Measurements from ENCODE around the gene DUSP5. TPM values are rescaled to one million over a fixed set of nuclear protein-coding genes. Genes with fewer than 3 reads are reported as not detected.
"Not testable (repeated sequence)": the region's sequence is repeated elsewhere in the genome, so short reads cannot be mapped to it uniquely, and the experiment has no call there.

The DUSP5 gene
- polyA plus RNA-seq, 6 donors from 2014 or later = 6.0 to 29.7 (median 22.6) TPM

DNA sequence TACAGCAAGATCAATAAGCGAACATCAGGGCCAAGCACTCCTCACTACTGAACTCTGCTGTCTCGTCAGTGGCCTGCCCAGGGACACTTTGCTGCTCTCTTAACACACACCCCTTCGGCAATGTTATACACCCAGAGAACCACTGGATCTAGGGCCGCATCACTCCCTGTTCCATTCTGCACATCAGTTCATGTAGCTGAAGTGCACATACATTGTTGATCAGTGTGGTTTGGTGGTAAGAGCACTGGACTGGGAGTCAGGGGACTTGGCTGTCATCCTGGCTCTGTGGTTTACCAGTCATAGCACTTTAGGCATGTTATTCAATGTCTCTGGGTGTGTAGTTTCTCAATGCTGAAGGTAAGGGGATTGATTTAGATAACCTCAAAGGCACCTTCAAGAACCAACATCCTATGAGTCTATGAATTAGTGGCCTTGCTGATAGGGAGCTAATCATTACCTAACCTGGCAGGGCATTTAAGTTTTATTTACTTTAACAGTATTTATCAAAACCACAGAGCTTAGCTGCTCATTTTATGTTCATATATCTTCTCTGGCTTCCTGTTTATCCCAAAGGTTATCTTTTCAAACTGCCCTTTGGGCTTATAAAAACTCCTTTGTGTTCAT lies 24.8 kb downstream of the DUSP5 start:
- H3K36me3 Mint-ChIP-seq = no peaks in the 10 kb centered on the region
- DNase-seq (no peak), ATAC-seq (ENCODE audit: low read depth in 2 of 2) (no peak)
- peaks cover 0 to 15% (median 10%) of the 10 kb centered on the region in 3 donors for H3K27me3 Mint-ChIP-seq
- peak overlapping the region in 1 of 6 donors; percentile 12 for H3K27ac Mint-ChIP-seq
- no peaks in the 10 kb centered on the region for H3K4me1 Mint-ChIP-seq
- H3K9me3 Mint-ChIP-seq = no peaks in the 10 kb centered on the region
- no peak overlapping the region for H3K4me3 Mint-ChIP-seq

DNA sequence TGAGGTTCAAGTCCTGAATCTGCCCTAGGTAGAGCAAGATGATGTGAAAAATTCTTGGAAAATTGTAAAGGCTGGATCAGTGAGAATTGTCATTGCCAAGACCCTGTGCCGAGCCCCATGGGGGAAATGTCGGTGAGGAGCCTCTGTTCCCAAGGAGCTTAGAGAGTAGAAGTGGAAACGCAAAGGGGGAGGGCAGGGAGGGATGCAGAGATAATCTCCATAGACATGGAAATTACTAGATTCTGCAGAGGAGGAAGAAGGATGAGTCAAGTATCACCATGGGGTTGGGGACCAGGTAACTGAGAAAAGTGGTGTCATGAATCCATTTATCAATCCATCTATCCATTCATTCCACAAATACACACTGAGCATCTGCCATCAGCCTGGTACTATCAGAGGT lies 26.0 kb downstream of the DUSP5 start:
- no peak overlapping the region for H3K27ac Mint-ChIP-seq
- DNase-seq (no peak), ATAC-seq (ENCODE audit: low read depth in 2 of 2) (no peak)
- H3K4me3 Mint-ChIP-seq = peak overlapping the region in 1 of 8 donors; percentile 37
- H3K9me3 Mint-ChIP-seq = no peaks in the 10 kb centered on the region
- H3K4me1 Mint-ChIP-seq = peaks cover under 1 to 10% (median 4%) of the 10 kb centered on the region in 3 donors
- peaks cover 0 to 15% (median 10%) of the 10 kb centered on the region in 3 donors for H3K27me3 Mint-ChIP-seq
- no peaks in the 10 kb centered on the region for H3K36me3 Mint-ChIP-seq

DNA sequence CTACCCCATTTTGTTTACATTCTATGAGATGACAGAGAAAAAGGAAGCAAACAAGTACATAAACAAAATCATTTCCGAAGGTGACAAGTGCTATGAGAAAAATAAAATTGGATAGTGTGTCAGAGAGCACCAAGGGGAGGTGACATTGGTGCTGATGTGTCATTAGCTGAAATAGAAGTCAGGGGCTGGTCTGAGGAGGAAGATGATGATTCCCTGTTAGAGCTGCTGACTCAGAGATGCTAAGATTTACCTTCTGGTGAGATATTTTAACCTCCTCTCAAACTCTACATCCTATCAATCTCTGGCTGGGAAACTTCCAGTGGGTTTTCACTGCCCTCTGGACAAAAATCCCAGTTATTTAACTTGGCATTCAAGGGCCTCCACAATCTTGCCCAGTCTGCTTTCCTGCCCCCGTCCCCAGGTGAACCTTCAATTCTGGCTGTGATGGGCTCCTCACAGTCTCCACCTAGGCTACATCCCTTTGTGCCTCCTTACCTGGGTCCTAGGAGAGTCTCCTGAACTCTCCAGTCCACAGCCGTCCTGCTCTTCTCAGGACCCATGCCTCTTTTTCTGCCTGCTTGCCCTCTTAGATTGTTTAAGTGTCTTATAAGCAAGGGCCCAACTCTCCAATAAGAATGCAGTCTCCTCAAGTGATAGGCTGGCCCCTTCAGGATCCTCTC lies 26.6 kb downstream of the DUSP5 start:
- DNase-seq = no peak
- no peaks in the 10 kb centered on the region for H3K36me3 Mint-ChIP-seq
- ATAC-seq (ENCODE audit: low read depth in 2 of 2) = no peak
- peak overlapping the region in 1 of 8 donors; percentile 31 for H3K4me3 Mint-ChIP-seq
- no peaks in the 10 kb centered on the region for H3K9me3 Mint-ChIP-seq
- H3K27me3 Mint-ChIP-seq = peaks cover 4 to 15% (median 10%) of the 10 kb centered on the region in 3 donors
- peak overlapping the region in 2 of 6 donors; percentile 7 to 73 for H3K27ac Mint-ChIP-seq
- H3K4me1 Mint-ChIP-seq = peaks cover 6 to 16% (median 8%) of the 10 kb centered on the region in 3 donors

DNA sequence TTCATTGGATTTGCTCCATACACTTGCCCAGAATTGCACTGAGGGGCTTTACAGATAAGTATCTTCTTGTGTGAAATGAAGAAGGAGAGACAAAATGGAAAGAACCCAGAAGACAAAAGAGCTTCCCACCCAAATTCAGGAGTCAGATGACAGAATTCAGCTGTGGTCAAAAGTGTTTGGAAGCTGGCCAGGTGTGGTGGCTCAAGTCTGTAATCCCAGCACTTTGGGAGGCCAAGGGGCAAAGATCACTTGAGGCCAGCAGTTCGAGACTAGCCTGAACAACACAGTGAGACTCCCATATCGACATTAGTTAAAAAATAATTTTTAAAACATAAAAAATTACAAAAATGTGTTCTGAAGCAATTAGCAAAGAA lies 27.1 kb downstream of the DUSP5 start:
- ATAC-seq (ENCODE audit: low read depth in 2 of 2) (no peak), DNase-seq (no peak)
- Mint-ChIP-seq H3K4me1 (peaks cover 11 to 21% (median 12%) of the 10 kb centered on the region in 3 donors), H3K9me3 (no peaks in the 10 kb centered on the region), H3K27me3 (peaks cover 4 to 15% (median 10%) of the 10 kb centered on the region in 3 donors), H3K27ac (no peak overlapping the region), H3K4me3 (peak overlapping the region in 1 of 8 donors; percentile 31), H3K36me3 (no peaks in the 10 kb centered on the region)

DNA sequence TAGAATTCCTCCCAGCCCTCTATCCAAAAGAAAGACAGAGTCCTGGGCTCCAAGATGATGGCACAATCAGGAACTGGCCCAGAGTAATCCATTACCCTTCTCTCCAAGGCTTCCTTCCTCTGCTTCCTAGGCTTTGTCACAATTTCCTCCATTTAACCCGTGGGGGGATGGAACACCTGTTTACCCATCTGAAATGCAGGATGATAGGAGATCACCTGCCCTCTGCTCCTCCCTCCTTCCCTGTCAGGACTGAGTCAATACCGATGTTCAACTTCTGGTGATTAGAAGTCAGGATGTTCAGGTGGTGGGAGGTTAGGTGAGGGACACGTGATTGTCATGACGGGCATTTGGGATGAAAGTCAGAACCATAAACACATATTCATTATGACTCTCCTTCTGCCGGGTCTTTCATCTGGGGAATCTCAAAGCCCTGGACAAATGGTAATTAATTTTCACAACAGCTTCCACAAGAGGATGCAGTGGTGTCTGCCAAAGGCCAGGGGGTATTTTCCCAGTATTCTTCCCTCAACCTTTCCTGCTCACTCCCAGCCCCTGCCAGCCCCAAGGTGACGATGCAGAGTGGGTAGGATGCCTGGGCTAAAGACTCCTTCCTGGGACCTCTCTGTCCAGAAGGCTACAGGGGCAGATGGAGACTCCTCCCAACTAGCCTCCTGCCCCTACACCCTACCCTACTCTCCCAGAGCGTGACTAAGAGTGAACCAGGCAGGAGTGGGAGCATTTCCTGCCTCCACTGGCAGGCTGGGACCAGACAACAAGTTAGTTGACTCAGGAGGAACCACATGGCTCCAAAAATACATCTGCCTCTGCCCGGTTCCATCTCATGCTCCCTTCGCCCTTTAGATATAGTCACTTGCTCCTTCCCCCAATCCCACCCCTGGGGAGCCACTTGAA lies 27.9 kb downstream of the DUSP5 start:
- peak overlapping the region in 2 of 6 donors; percentile 65 to 86 for H3K27ac Mint-ChIP-seq

DNA sequence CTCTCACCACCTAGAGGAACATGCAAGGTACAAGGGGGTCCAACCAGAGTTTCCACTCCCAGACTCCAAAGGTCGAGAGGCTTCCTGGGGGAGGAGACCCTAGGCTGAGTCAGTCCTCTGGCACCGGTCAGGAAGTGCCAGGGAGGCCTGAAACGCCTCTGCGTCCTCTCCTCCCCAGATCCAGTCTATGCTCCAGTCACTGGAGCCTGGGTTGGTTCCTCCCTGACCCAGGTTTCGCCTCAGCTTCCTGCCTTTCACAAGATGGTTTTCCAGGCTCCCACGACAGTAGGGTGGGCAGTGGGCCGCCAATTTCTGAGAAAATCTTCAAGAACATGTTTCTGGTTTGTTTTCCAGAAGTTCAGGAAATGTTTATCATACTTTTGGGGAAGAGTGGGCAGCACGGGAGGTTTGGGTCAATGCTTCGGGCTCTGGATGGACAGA lies 30.0 kb downstream of the DUSP5 start:
- H3K4me3 Mint-ChIP-seq = no peak overlapping the region
- DNase-seq (no peak), ATAC-seq (ENCODE audit: low read depth in 2 of 2) (no peak)
- peaks cover 4 to 15% (median 10%) of the 10 kb centered on the region in 3 donors for H3K27me3 Mint-ChIP-seq
- peak overlapping the region in 1 of 6 donors; percentile 41 for H3K27ac Mint-ChIP-seq
- H3K9me3 Mint-ChIP-seq = no peaks in the 10 kb centered on the region
- no peaks in the 10 kb centered on the region for H3K36me3 Mint-ChIP-seq
- peaks cover 12 to 26% (median 18%) of the 10 kb centered on the region in 3 donors for H3K4me1 Mint-ChIP-seq

More for the DNA sequence above, 27.9 kb downstream of the DUSP5 start:
- Mint-ChIP-seq H3K27me3 (peaks cover 4 to 15% (median 10%) of the 10 kb centered on the region in 3 donors), H3K4me3 (peak overlapping the region in 1 of 8 donors; percentile 22), H3K36me3 (no peaks in the 10 kb centered on the region), H3K9me3 (no peaks in the 10 kb centered on the region), H3K4me1 (peaks cover 12 to 22% (median 18%) of the 10 kb centered on the region in 3 donors)
- DNase-seq = no peak
- no peak for ATAC-seq (ENCODE audit: low read depth in 2 of 2)

DNA sequence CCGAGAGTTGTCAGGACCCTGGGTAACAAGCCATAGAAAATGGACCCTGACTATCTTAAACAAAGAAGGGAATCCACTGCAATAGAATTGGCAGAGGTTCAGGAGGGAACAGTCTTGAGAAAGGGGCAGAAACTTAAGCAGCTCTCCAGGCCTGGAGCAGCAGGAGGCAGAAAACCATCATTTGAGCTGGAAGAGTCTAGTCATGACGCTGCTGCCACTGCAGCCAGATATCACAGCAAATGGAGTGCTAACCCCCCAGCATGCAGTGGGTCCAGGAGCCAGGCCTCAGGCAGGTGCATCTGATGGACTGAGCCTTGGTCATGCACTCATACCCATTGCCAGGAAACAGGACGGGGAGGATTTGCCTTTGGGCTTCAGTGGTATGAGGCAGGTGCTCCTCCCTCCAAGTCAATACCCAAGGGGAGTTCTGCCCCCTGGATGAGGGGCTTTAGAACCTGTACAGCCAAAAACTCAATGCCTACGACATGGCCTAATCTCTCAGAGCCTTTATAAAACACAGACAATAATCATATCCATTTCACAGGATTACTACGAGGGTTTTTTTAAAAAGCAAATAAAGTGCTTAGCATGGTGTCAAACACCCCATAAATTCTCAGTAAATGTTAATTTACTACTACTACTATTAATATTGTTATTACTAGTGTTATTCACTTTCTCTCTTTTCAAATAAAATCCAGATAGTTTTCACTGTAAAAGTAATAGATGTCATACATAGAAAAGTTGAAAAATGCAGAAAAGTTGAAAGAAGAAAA lies 30.7 kb downstream of the DUSP5 start:
- H3K9me3 Mint-ChIP-seq = no peaks in the 10 kb centered on the region
- H3K4me1 Mint-ChIP-seq = peaks cover 12 to 26% (median 18%) of the 10 kb centered on the region in 3 donors
- H3K36me3 Mint-ChIP-seq = no peaks in the 10 kb centered on the region
- no peak for DNase-seq
- H3K27me3 Mint-ChIP-seq = peaks cover 4 to 15% (median 10%) of the 10 kb centered on the region in 3 donors
- peak overlapping the region in 2 of 8 donors; percentile 23 to 70 for H3K4me3 Mint-ChIP-seq
- H3K27ac Mint-ChIP-seq = peak overlapping the region in 1 of 6 donors; percentile 41
- no peak for ATAC-seq (ENCODE audit: low read depth in 2 of 2)

DNA sequence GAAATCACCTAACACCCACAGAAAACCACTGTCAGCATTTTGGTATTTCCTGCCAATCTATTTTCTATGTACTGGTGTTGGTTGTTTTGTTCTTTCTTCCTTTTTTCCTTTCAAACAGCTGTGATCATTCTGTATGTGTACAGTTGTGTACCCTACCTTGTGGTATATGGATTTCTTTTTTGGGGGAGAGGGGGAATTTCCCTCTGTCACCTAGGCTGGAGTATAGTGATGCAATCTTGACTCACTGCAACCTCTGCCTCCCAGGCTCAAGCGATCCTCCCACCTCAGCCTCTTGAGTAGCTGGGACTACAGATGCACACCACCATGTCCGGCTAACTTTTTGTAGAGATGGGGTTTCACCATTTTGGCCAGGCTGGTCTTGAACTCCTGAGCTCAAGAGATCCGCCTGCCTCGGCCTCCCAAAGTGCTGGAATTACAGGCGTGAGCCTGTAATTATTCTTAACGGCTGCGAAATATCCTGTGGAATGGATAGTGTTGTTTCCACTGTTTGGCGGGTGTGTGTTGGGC lies 31.4 kb downstream of the DUSP5 start:
- H3K36me3 Mint-ChIP-seq, DNase-seq, H3K9me3 Mint-ChIP-seq: not testable (repeated sequence)
- peak overlapping the region in 1 of 6 donors; percentile 47 for H3K27ac Mint-ChIP-seq
- peak overlapping the region in 4 of 8 donors; percentile 23 to 70 (median 42) for H3K4me3 Mint-ChIP-seq
- H3K4me1 Mint-ChIP-seq = peaks cover 12 to 26% (median 18%) of the 10 kb centered on the region in 3 donors
- peaks cover 4 to 15% (median 8%) of the 10 kb centered on the region in 3 donors for H3K27me3 Mint-ChIP-seq
- ATAC-seq (ENCODE audit: low read depth in 2 of 2) = peak; percentile 32 to 49

DNA sequence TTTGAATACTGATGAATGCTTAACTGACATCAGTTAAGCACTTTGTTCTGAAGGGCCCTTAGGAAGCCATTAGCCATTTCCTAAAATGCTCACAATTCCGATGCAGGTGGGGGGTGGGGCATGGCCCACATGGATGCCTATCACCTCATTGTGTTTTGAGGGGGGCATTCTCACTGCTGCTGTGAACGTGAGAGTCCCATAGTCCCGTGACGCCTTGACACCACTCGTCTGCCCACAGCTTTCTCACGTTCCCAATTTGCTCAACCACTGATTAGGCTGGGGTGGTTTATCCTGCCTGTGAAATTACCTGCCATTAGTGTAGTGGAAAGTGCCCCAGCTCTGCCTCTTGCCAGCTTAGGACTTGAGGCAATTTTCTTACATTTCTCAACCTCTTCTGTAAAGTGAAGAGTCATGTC lies 31.9 kb downstream of the DUSP5 start:
- peaks cover 17 to 29% (median 21%) of the 10 kb centered on the region in 3 donors for H3K4me1 Mint-ChIP-seq
- DNase-seq = no peak
- no peaks in the 10 kb centered on the region for H3K36me3 Mint-ChIP-seq
- ATAC-seq (ENCODE audit: low read depth in 2 of 2) = no peak
- H3K27ac Mint-ChIP-seq = peak overlapping the region in 2 of 6 donors; percentile 32 to 53
- peaks cover 2 to 15% (median 4%) of the 10 kb centered on the region in 3 donors for H3K27me3 Mint-ChIP-seq
- peak overlapping the region in 2 of 8 donors; percentile 41 to 63 for H3K4me3 Mint-ChIP-seq
- H3K9me3 Mint-ChIP-seq = no peaks in the 10 kb centered on the region

DNA sequence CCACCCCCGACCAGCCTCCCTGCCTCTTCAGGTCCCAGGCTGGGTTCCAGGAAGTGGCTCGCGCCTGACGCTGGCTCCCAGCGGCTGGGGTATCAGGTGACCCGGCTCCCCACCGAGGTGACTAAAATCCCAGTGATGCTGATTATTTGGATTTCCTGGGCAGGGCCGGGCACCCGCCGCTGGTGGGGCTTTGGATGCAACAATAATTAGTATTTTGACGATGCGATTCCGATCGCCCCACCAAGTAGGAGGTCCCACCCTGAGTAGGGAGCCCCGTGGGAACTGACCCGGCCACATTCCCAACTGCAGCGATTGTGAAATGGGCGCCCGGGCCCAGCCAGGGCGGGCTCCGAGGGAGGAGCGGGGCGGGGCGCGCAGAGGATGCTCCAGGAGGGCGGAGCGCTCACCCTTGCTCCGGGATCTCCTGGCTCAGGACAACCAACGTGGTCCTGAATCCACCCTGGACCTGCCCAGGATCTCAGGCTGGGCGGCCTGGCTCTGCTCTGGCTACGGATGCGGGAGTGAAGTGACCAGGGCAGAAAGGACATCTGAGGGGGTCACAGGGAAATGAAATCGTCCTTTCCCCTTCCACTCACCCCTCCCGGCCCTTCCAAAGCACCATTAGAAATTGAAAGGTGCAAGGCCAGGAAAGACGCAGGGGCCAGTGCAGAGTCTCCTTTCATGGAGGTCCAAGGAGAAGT lies 32.6 kb downstream of the DUSP5 start:
- peaks cover 21 to 33% (median 28%) of the 10 kb centered on the region in 3 donors for H3K4me1 Mint-ChIP-seq
- ATAC-seq (ENCODE audit: low read depth in 2 of 2) = no peak
- no peaks in the 10 kb centered on the region for H3K9me3 Mint-ChIP-seq
- no peaks in the 10 kb centered on the region for H3K36me3 Mint-ChIP-seq
- DNase-seq = no peak
- H3K27ac Mint-ChIP-seq = peak overlapping the region in 2 of 6 donors; percentile 47 to 91
- peaks cover 0 to 14% (median 4%) of the 10 kb centered on the region in 3 donors for H3K27me3 Mint-ChIP-seq
- peak overlapping the region in 5 of 8 donors; percentile 15 to 65 (median 41) for H3K4me3 Mint-ChIP-seq

DNA sequence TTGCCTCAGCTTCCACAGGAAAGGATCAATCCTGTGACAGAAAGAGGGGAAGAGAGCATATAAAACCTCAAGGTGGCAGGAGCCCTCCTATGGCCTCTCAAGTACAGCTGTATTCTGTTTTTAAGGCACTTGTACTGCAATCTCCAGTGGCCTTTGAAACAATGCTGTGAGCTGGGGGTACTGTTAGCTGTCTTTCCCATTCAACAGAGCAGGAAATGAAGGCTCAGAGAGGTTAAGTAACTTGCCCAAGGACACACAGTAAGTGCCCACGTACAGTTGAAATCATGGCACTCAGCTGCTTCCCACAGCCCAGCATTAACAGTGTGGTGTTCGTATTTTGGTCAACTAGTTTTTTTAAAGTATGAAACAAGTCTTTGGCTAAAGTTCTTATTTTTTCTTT lies 34.0 kb downstream of the DUSP5 start:
- no peak overlapping the region for H3K27ac Mint-ChIP-seq
- H3K36me3 Mint-ChIP-seq = no peaks in the 10 kb centered on the region
- ATAC-seq (ENCODE audit: low read depth in 2 of 2) (no peak), DNase-seq (no peak)
- peaks cover 0 to 5% (median 4%) of the 10 kb centered on the region in 3 donors for H3K27me3 Mint-ChIP-seq
- no peaks in the 10 kb centered on the region for H3K9me3 Mint-ChIP-seq
- peak overlapping the region in 1 of 8 donors; percentile 16 for H3K4me3 Mint-ChIP-seq
- H3K4me1 Mint-ChIP-seq = peaks cover 32 to 43% (median 38%) of the 10 kb centered on the region in 3 donors

DNA sequence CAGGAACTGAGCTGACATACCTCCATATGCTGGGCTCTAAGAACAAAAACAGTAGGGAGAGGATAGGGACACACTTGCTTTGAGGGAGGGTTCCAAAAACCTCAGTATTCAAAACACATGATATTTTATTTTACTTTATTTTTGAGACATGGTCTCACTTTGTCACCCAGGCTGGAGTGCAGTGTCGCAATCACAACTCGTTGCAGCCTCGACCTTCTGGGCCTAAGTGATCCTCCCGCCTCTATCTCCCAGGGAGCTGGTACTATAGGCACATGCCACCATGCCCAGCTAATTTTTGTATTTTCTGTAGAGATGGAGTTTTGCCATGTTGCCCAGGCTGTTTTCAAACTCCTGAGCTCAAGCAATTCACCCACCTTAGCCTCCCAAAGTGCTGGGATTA lies 34.9 kb downstream of the DUSP5 start:
- H3K4me1 Mint-ChIP-seq = peaks cover 40 to 52% (median 47%) of the 10 kb centered on the region in 3 donors

More for the DNA sequence above, 34.9 kb downstream of the DUSP5 start:
- DNase-seq; H3K4me3 Mint-ChIP-seq; H3K9me3 Mint-ChIP-seq; ATAC-seq (ENCODE audit: low read depth in 2 of 2); H3K27me3 Mint-ChIP-seq; H3K36me3 Mint-ChIP-seq; H3K27ac Mint-ChIP-seq: not testable (repeated sequence)

All from naive B cell (primary cell).